Measurements from ENCODE around the gene PNLIP. TPM values are rescaled to one million over a fixed set of nuclear protein-coding genes. Genes with fewer than 3 reads are reported as not detected.

Gene PNLIP
- total RNA-seq, 1 donor from 2014 or later: not detected

DNA sequence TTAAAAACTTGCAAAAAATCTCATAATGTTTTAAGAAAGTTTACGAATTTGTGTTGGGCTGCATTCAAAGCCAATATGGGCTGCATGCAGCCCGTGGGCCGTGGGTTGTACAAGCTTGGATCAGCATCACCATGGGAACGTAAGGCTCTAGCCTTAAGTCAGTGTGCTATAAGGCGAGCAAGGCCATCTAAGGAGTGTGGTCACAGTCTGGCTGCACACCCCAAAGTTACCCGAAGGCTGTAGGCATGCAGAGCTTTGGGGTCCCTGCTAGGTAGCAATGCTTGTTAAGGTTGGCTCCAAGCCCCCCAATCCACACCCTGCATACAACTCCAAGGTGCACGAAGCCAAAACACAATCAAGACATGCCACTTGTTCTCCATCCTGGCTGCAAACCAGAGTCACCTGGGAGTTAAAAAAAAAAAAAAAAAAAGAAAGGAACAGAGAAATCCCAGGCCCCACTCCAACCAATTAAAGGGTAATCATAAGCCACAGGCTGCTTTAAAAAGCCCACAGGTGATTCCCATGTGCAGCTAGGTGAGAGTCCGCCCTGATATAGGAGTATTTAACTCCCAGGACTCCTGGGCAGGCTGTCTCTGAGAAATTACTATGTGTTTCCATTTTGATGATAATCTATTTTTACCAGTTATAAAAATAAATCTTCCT lies 66.5 kb downstream of the PNLIP start:
- no peak for DNase-seq (ENCODE audit: extremely low read depth, low read depth, low spot score)

DNA sequence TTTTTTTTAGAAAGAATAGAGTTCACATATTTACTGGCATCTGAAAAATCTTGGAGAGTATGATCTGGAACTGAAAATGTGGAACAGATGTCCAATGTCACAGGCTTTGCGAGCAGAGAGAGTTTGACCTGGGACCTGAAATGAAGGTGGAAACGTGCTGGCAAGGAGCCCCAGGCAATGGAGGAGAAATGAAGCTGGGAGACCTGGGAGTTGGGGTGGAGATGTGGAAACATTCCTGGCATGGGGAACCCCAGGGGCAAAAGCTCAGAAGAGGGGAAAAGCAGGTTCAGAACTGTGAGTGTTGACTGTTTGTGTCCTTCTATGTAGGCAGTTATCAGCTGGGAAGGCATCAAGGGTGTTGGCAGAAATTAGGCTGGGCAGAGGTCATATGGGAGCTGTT lies 67.7 kb downstream of the PNLIP start:
- no peak for DNase-seq (ENCODE audit: extremely low read depth, low read depth, low spot score)

- no peak for DNase-seq (ENCODE audit: extremely low read depth, low read depth, low spot score)
These were observed 69.1 kb downstream of the PNLIP start for GRCh38 chr10:116614796-116615195.

- DNase-seq (ENCODE audit: extremely low read depth, low read depth, low spot score): no peak
These were observed 69.6 kb downstream of the PNLIP start for GRCh38 chr10:116615199-116615776.

Other genes starting within 250 kb of the PNLIP start
- gene CCDC172, start 221.5 kb upstream of the PNLIP start, total RNA-seq: not detected in 2 replicates
- not detected in 2 replicates for gene PNLIPRP3, start 118.1 kb upstream of the PNLIP start, total RNA-seq
- gene PNLIPRP1, start 45.0 kb downstream of the PNLIP start, total RNA-seq: not detected in 2 replicates
- gene PNLIPRP2, start 75.0 kb downstream of the PNLIP start, total RNA-seq: not detected in 2 replicates
- gene HSPA12A, start 196.6 kb downstream of the PNLIP start, total RNA-seq: 0.76 and 3.0 TPM in 2 replicates

Measured in glomerular endothelial cell (primary cell).